ENCODE data around the gene NEUROG3. TPM values are rescaled to one million over a fixed set of nuclear protein-coding genes. Genes with fewer than 3 reads are reported as not detected.
A peak's percentile ranks its signal among the peaks of the same experiment; 100 is the strongest.

NEUROG3 gene
- not detected for total RNA-seq

- peak within 1 kb of the TSS; percentile 4 for H3K4me3 ChIP-seq (ENCODE audit: low read length)
- H3K27me3 ChIP-seq (ENCODE audit: insufficient read depth, low read length), result peaks cover 96% of the 10 kb centered on the region
- H3K4me1 ChIP-seq (ENCODE audit: insufficient read depth, low read length), result peaks cover 22% of the 10 kb centered on the region
- no peaks in the 10 kb centered on the region for H3K9me3 ChIP-seq (ENCODE audit: low read depth, low read length)
Measured at GRCh38 chr10:69573056-69573806, at the start of gene NEUROG3. NEUROG3 (minus strand) TSS chr10:69573422; CDS start chr10:69573043, 379 bp downstream.

GRCh38 chr10:69620625-69621024 is 47.4 kb upstream of the NEUROG3 start:
- no peaks in the 10 kb centered on the region for H3K27me3 ChIP-seq (ENCODE audit: insufficient read depth, low read length)

GRCh38 chr10:69619626-69620025 is 46.4 kb upstream of the NEUROG3 start:
- no peak overlapping the region for H3K4me3 ChIP-seq (ENCODE audit: low read length)
- no peaks in the 10 kb centered on the region for H3K4me1 ChIP-seq (ENCODE audit: insufficient read depth, low read length)
- H3K27me3 ChIP-seq (ENCODE audit: insufficient read depth, low read length), result no peaks in the 10 kb centered on the region
- peaks cover 8% of the 10 kb centered on the region for H3K9me3 ChIP-seq (ENCODE audit: low read depth, low read length)

More at GRCh38 chr10:69620625-69621024, 47.4 kb upstream of the NEUROG3 start:
- Histone ChIP-seq H3K4me1 (ENCODE audit: insufficient read depth, low read length) (no peaks in the 10 kb centered on the region), H3K9me3 (ENCODE audit: low read depth, low read length) (peaks cover 8% of the 10 kb centered on the region), H3K4me3 (ENCODE audit: low read length) (no peak overlapping the region)

- Histone ChIP-seq H3K4me1 (ENCODE audit: insufficient read depth, low read length) (no peaks in the 10 kb centered on the region), H3K9me3 (ENCODE audit: low read depth, low read length) (peaks cover 2% of the 10 kb centered on the region), H3K4me3 (ENCODE audit: low read length) (no peak overlapping the region)
Measured at GRCh38 chr10:69618746-69619145, 45.5 kb upstream of the NEUROG3 start.

GRCh38 chr10:69616358-69616757 is 43.1 kb upstream of the NEUROG3 start:
- Histone ChIP-seq H3K4me3 (ENCODE audit: low read length) (no peak overlapping the region), H3K4me1 (ENCODE audit: insufficient read depth, low read length) (no peaks in the 10 kb centered on the region), H3K9me3 (ENCODE audit: low read depth, low read length) (no peaks in the 10 kb centered on the region), H3K27me3 (ENCODE audit: insufficient read depth, low read length) (no peaks in the 10 kb centered on the region)

More at GRCh38 chr10:69618746-69619145, 45.5 kb upstream of the NEUROG3 start:
- H3K27me3 ChIP-seq (ENCODE audit: insufficient read depth, low read length), result no peaks in the 10 kb centered on the region

- no peaks in the 10 kb centered on the region for H3K27me3 ChIP-seq (ENCODE audit: insufficient read depth, low read length)
- H3K9me3 ChIP-seq (ENCODE audit: low read depth, low read length), result peaks cover under 1% of the 10 kb centered on the region
- H3K4me3 ChIP-seq (ENCODE audit: low read length), result no peak overlapping the region
- H3K4me1 ChIP-seq (ENCODE audit: insufficient read depth, low read length), result no peaks in the 10 kb centered on the region
Measured at GRCh38 chr10:69614130-69614529, 40.9 kb upstream of the NEUROG3 start.

- peaks cover 5% of the 10 kb centered on the region for H3K9me3 ChIP-seq (ENCODE audit: low read depth, low read length)
- H3K4me3 ChIP-seq (ENCODE audit: low read length), result no peak overlapping the region
- H3K4me1 ChIP-seq (ENCODE audit: insufficient read depth, low read length), result no peaks in the 10 kb centered on the region
- peaks cover 3% of the 10 kb centered on the region for H3K27me3 ChIP-seq (ENCODE audit: insufficient read depth, low read length)
Measured at GRCh38 chr10:69612760-69613159, 39.5 kb upstream of the NEUROG3 start.

- H3K4me3 ChIP-seq (ENCODE audit: low read length), result no peak overlapping the region
- H3K27me3 ChIP-seq (ENCODE audit: insufficient read depth, low read length), result peaks cover 8% of the 10 kb centered on the region
- H3K9me3 ChIP-seq (ENCODE audit: low read depth, low read length), result peaks cover 5% of the 10 kb centered on the region
- H3K4me1 ChIP-seq (ENCODE audit: insufficient read depth, low read length), result no peaks in the 10 kb centered on the region
Measured at GRCh38 chr10:69609077-69609476, 35.9 kb upstream of the NEUROG3 start.

- Histone ChIP-seq H3K4me1 (ENCODE audit: insufficient read depth, low read length) (no peaks in the 10 kb centered on the region), H3K9me3 (ENCODE audit: low read depth, low read length) (no peaks in the 10 kb centered on the region), H3K4me3 (ENCODE audit: low read length) (no peak overlapping the region), H3K27me3 (ENCODE audit: insufficient read depth, low read length) (peaks cover 15% of the 10 kb centered on the region)
Measured at GRCh38 chr10:69600761-69601330, 27.6 kb upstream of the NEUROG3 start.

- no peak overlapping the region for H3K4me3 ChIP-seq (ENCODE audit: low read length)
- no peaks in the 10 kb centered on the region for H3K4me1 ChIP-seq (ENCODE audit: insufficient read depth, low read length)
- peaks cover 4% of the 10 kb centered on the region for H3K27me3 ChIP-seq (ENCODE audit: insufficient read depth, low read length)
- H3K9me3 ChIP-seq (ENCODE audit: low read depth, low read length), result no peaks in the 10 kb centered on the region
Measured at GRCh38 chr10:69588358-69588757, 15.1 kb upstream of the NEUROG3 start.

GRCh38 chr10:69584624-69585023 is 11.4 kb upstream of the NEUROG3 start:
- Histone ChIP-seq H3K27me3 (ENCODE audit: insufficient read depth, low read length) (peaks cover 12% of the 10 kb centered on the region), H3K4me3 (ENCODE audit: low read length) (no peak overlapping the region), H3K9me3 (ENCODE audit: low read depth, low read length) (no peaks in the 10 kb centered on the region), H3K4me1 (ENCODE audit: insufficient read depth, low read length) (no peaks in the 10 kb centered on the region)

GRCh38 chr10:69583106-69583505 is 9.9 kb upstream of the NEUROG3 start:
- H3K4me3 ChIP-seq (ENCODE audit: low read length), result no peak overlapping the region
- peaks cover 22% of the 10 kb centered on the region for H3K27me3 ChIP-seq (ENCODE audit: insufficient read depth, low read length)
- no peaks in the 10 kb centered on the region for H3K4me1 ChIP-seq (ENCODE audit: insufficient read depth, low read length)
- no peaks in the 10 kb centered on the region for H3K9me3 ChIP-seq (ENCODE audit: low read depth, low read length)

- peaks cover 47% of the 10 kb centered on the region for H3K27me3 ChIP-seq (ENCODE audit: insufficient read depth, low read length)
- no peaks in the 10 kb centered on the region for H3K9me3 ChIP-seq (ENCODE audit: low read depth, low read length)
- H3K4me3 ChIP-seq (ENCODE audit: low read length), result no peak overlapping the region
- no peaks in the 10 kb centered on the region for H3K4me1 ChIP-seq (ENCODE audit: insufficient read depth, low read length)
Measured at GRCh38 chr10:69580435-69580834, 7.2 kb upstream of the NEUROG3 start.

- Histone ChIP-seq H3K4me1 (ENCODE audit: insufficient read depth, low read length) (peaks cover 3% of the 10 kb centered on the region), H3K27me3 (ENCODE audit: insufficient read depth, low read length) (peaks cover 56% of the 10 kb centered on the region), H3K9me3 (ENCODE audit: low read depth, low read length) (no peaks in the 10 kb centered on the region), H3K4me3 (ENCODE audit: low read length) (no peak overlapping the region)
Measured at GRCh38 chr10:69579464-69580060, 6.3 kb upstream of the NEUROG3 start.

- no peak overlapping the region for H3K4me3 ChIP-seq (ENCODE audit: low read length)
- H3K4me1 ChIP-seq (ENCODE audit: insufficient read depth, low read length), result peaks cover 13% of the 10 kb centered on the region
- no peaks in the 10 kb centered on the region for H3K9me3 ChIP-seq (ENCODE audit: low read depth, low read length)
- H3K27me3 ChIP-seq (ENCODE audit: insufficient read depth, low read length), result peaks cover 66% of the 10 kb centered on the region
Measured at GRCh38 chr10:69578508-69578991, 5.3 kb upstream of the NEUROG3 start.

Measured in mononuclear cell (primary cell).